CD4-positive, alpha-beta T cell treated with Interleukin-4 for 1 hour (primary cell): ENCODE results near the gene IL12B.
"Not testable (repeated sequence)": the region's sequence is repeated elsewhere in the genome, so short reads cannot be mapped to it uniquely, and the experiment has no call there.

Experiments used
- DNase-seq, 2 donors: peaks; one replicate each; pipeline ENCODE4 v3.0.0-alpha.2; 2020 to 2022

IL12B gene

DNA sequence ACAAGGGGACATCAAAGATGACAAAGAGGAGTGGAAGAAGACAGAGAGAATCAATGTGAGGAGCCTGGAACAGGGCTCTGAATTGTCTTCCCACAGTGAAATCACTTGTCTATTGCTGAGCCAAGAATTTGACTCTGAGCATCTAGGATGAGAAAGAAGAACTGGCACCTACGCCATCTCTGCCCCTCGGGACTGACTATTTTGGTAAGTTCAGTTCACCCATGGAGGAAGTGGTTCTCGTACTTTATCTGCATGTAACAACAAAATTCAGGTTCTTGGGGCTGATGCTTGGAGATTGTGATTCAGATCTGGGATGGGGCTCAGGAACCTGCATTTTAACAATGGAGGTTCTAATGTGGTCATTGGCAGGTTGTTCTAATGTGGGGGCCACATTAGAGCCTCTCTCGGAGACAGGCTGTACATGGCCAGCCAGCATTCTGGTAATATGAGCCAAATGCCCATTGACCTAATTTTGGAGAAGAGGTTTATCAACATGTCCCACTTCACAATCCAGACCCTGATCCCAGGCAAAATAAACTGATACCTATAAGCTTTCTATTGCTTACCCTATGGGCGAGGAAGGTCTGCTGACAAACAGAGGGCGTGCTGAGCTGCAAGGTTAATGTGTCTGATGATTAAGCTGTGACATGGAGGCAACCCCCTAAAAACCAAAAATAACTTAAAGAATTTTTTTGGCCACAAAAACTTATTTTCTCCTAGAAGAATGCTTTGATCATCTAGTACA, 2.7 kb upstream of the IL12B start:
- peak in 1 of 2 donors; percentile 42 for DNase-seq

DNA sequence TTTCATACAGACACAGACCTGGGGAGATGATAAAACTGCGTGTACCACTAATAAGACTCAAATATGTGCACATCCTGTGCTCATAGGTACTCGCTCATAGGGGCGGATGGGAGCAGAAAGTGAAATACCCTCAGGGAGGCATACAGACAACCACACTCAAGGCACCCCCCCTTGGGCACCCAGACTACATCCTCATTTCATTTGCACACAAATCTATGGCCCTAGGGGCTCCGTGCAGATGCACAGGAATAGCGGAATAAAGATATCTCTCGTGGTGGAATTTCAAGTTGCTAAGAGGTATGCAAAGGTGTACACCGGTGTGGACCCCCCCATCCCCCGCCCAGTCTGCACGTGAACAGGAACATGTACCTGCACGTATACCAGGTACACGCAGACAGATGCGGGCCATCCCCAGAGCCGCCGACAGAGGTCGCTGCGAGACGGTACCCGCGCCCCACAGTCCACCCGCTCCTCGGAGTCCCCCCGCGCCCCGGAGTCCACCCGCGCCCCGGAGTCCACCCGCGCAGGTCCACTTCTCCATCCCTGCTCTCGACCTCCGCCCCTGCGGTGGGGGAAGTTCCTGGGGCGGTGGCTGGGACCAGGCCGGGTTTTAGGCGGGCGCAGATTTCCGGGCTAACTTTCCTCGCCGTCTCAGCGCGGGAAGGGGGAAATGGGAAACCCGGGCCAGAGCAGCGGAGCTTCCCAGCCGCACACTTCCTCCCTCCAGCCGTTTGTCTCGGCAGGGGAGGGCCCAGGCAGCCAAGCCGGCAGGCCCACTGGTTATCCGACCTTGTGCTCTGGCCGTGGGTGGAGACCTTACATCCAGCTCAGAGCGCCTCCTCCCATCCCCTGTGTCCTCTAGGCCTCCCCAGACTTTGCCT, 1.0 kb upstream of the IL12B start:
- DNase-seq, result peak; percentile 78 to 81

DNA sequence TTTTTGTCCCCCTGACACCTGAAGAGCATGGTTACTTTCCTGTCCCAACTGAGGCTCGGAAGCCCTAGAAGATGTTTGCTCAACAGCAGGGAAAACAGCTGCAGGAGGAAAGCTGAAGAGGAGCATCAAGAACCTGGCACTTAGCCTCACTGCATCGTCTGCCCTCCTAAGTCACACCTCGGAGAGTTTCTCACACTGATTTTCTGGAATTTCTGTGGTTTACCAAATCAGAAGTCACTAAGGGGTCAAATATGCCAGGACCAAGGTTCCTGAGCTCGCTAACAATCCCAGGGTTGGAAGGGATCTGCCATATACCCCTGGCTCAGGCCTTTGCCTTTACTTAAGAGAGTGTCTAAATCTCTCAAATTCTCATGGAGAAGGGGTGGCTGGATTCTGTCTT, 5.3 kb downstream of the IL12B start:
- no peak for DNase-seq

DNA sequence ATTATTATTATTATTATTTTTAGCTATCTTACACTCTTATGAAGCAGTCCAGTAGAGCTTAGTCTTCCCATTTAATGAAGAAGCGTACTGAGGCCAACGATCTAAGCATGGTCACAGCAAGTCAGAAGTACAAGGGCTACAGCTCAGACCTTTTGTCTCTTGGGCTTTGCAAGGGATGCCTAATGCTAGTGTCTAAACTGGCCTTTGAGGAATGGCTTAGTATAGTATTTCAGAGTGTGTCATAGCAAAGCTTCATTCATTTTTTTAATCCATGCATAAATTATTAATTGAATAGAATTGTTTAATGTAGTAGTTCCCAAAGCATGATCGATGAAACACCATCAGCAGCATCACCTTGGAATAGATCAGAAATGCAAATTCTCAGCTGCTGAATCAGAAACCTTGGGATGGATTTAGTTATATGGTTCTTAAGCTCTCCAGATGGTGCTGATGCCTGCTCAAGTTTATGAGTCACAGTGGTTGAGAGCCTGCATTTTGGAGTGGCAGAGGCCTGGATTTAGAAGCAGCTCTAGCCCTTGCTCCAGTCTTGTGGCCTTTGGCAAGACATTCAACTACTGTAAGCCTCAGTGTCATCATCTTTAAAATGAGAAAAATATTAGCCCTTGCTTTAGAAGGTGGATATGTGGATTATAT, 6.1 kb downstream of the IL12B start:
- DNase-seq, result no peak

DNA sequence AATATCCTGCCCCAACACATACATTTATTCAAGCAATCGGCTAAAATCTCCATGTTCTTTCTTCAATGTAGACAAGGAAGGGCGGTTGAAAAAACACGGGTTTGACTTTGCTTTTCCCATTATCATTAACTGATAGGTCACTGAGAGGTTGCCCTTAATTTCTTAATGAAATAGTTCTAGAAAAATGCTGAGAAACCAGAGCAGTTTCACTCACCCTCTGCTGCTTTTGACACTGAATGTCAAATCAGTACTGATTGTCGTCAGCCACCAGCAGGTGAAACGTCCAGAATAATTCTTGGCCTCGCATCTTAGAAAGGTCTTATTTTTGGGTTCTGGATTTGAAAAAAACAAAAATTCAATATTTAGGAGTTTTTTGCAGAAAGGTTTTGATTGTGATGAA, 8.1 kb downstream of the IL12B start:
- no peak for DNase-seq

DNA sequence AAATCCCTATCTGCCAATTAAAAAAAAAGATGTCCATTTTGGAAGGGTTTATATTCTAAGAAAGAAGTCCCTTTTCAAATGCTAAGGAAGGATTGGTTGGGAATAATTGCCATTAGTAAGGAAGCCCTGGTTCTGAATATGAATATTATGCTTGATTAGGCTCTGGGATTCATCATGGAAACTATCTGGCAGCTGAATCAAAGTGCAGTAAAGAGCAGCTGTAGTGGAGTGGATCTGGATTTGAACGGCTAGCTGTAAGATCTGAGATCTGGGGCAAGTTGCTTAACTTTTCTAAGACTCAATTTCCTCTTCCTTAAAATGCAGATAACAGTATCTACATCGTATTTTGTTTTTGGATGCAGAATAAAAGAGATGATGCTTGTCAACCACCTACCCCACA, 10.5 kb downstream of the IL12B start:
- DNase-seq, result no peak

DNA sequence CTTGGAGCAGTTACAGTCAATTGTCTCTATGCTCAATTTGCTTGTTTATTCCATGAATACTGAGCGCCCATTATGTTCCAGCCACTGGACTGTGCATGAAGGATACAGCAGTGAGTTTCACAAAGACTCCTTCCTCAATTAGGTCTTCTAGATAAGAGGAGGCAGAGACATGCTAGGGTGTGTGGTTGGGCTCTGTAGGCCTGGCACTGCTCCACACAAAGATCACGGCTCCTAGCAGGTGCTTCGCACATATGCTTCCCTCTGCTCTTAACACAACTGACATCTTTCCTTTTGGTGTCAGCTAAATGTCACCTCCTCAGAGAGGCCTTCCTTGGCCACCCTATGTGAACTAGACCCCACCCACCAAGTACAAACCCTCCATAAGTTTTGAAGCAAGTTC, 10.9 kb downstream of the IL12B start:
- DNase-seq, result no peak

DNA sequence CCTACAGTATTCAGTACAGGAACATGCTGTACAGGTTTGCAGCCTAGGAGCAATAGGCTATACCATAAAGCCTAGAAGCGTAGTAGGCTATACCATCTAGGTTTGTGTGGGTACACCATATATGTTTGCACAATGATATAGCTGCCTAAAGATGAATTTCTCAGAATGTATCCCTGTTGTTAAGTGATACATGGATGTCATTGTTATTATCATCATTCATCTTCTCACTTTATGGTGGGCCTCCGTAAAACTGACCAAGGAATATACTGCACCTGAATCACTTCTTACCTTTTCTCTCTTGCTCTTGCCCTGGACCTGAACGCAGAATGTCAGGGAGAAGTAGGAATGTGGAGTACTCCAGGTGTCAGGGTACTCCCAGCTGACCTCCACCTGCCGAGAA, 11.8 kb downstream of the IL12B start:
- DNase-seq, result no peak

DNA sequence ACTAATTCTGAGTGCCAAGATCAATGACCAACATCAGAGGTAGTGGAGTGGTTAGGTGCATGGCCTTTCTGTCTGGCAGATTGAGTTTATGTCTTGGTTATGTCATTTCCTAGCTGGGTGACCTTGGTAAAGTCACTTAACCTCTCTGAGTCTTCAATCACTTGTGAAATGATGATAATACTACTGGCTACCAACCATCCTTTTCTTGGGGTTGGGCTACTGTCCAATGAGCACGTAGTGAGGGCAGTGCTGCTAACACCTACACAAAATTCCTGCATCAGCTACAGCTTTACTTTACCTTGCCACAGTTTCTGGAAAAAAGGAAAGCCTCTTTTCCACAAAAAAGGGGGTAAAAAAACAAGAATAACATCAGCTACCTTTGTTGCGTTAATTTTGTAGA, 12.4 kb downstream of the IL12B start:
- DNase-seq, result no peak

DNA sequence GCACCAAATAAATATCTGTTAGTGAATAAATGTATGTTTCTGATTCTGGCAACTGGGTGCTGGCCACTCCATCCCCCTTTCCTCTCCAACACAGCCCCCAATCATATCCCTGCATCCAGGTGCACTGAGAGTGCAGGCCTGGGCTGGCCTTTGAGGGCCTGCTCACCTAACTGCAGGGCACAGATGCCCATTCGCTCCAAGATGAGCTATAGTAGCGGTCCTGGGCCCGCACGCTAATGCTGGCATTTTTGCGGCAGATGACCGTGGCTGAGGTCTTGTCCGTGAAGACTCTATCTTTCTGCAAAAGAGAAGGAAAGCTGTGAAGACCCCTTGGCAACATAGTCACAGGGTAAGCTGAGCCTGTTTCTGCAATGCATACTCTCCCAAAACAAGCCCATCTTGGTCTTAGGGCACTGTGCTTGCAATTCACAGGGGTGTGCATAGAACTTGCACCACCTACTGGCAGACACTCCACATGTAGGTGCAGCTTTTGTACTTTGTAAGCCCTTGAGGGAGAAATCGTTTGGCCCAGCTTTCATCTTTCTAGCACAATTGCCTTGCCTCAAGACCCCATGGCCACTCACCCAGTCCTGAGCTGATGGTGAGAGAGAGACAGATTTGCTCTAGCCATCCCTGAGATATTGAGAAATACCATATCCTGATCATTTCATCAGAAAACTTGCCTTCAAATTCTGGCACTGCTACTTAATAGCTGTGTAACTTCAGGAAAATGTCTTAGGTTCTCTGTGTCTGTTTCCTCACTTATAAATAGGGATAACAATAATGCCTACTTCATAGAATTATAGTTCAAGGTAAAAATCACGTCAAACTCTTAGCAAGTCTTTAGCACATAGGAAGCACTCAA, 13.5 kb downstream of the IL12B start:
- DNase-seq, result peak; percentile 41 to 52

DNA sequence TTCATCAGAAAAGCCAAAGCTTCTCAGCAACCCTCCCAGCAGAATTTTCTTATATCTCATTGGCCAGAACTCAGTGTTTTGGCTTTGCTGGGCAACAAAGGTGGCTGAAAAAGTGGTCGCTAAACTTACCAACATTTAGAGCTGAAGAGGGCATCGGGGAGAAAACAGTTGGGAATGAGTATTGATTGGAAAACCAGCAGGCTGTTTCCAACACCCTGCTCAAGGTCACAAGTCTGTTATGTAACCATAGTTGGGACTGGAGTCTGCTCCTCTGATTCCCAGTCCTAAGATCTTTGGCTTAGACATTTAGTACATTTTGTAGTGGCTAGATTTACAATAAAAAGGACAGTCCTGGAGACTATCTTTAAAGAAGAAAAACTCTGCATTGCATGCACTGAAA, 17.1 kb downstream of the IL12B start:
- DNase-seq, result no peak

DNA sequence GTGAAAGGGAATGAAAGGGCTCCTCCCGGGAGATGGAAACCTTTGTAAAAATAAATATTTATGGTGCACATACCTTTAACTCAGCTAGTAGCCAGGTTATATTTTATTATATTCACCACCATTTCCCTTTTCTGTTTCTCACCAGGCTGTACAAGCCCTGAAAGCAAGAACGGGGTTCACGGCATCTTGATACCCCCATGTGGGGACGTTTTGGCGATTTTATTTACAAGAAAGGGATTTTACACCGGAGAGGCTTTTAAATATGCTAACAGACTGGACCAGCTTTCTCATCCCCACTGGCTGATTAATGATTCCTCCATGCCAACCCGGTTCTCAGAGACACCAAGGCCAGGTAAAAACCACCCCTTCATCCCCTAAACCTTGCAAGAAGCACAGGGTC, 19.2 kb downstream of the IL12B start:
- no peak for DNase-seq

DNA sequence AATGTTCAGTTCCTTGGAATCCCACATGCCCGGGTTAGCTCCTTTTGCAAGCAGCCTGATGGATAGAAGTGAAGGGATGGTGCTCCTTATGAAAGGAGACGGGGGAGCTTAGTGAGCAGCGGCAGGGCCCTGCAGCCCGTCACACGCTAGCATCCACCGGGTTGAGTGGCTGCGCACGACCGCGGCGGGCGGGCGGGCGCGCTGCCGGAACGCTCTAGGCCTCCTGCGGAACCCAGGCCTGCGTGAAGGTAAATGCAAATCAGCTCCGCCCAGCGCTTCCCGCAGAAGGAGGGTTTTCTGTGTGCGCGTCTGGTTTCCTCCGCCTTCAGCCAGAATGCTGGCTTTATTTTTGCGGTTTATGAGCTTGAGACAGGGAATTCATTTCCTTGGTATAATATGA, 19.8 kb downstream of the IL12B start:
- DNase-seq, result peak; percentile 19 to 29

DNA sequence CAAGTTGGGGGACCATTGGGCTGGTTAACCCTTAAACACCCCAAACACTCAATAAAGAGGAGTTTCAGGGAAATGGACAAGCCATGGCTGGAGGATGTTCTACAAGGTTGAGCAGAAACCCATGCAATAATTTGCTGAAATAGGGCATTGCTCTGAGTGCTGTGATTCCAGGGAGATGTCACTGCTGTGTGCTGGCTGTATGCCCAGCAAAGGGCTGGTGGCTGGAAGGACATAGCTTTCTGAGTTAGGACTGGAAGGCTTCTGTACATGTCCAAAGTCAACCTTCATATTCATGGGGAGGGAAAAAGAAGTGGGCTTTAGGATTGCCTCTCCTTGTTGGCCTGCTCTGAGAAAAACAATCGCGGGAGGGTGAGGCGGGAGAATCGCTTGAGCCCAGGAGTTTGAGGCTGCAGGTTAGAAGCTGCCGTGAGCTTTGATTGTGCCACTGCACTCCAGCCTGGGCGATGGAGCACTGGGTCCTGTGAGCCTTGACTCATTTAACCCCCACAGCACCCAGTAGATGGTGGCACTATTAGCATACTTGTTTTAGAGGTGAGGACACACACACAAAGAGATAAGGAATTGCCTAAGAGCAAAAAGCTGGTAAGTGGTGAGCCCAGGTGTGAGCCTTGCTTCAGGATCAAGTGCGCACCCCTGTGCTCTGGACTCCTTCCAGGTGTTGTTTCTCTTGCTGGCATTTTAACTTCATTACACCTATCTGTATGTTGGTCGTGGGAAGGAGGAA, 20.4 kb downstream of the IL12B start:
- DNase-seq, result no peak

DNA sequence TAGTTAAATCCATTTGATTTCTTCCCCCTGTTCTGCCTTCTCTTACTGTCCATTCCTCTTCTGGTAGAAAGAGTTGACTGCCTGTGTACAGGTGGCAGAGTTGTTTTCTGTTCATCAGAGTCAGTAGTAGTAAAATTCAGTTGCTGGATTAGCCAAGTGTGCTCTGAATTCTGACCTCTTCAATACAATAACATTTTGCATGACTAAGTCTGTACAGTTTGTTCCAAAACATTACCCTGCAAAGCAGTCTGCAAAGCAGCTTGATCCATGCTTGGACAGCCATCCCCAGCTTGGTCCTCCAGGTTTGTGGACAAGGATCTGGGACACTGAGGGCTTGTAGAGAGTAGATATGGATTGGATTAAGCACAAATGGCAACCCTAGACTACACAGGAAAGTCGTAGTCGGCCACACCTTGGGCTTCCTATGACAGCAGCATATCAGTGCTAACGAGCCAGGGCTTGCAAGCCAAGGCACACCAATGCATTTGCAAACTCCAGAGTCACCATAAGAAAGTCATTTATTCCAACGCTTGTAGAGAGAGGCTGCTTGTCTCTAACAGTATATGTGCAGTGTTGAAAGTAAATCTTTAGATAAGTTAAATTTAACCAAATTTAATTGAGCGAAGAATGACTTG, 25.2 kb downstream of the IL12B start:
- DNase-seq, result no peak

DNA sequence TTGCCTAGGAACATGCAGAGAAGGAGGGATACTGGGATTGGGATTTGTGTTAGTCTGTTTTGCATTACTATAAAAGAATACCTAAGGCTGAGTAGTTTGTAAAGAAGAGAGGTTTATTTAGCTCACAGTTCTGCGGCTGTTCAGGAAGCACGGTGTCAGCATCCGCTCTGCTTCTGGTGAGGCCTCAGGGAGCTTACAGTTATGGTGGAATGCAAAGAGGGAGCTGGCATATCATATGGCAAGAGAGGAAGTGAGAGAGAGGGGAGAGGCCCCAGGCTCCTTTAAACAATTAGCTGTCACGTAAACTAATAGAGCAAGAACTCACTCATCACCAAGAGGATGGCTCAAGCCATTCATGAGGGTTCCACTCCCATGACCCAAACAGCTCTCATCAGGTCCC, 27.0 kb downstream of the IL12B start:
- DNase-seq, result no peak

DNA sequence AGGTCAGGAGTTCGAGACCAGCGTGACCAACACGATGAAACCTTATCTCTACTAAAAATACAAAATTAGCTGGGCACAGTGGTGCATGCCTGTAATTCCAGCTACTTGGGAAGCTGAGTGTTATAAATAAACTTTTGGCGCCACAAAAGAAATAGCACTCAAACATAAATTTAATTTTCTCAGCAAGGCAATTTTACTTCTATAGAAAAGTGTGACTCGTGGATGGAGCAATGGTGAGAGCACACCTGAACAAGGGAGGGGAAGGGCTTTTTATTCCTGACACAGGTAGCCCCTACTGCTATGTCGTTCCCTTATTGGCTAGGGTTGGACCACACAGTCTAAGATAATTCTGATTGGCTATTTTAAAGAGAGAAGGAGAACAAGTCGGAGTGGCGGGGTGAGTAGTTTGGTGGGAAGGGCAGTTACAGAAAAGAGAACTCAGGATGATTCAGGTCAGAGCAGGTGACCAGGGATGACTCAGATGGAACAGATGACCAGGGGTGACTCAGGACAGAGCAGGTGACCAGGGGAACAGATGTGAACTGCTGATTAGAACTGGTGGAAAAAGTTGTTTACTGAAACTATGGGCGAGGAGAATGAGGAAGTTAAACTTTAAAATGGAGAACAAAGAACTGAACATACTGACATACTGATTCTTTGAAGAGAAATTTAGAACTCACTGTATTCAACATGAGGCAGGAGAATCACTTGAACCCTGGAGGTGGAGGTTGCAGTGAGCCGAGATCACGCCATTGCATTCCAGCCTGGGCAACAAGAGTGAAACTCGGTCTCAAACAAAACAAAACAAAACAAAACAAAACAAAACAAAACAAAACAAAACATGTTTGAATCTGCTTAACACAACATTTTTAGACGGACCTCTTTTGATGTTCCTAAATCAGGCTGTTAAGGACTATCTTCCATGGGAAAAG, 28.1 kb downstream of the IL12B start:
- DNase-seq, result not testable (repeated sequence)

DNA sequence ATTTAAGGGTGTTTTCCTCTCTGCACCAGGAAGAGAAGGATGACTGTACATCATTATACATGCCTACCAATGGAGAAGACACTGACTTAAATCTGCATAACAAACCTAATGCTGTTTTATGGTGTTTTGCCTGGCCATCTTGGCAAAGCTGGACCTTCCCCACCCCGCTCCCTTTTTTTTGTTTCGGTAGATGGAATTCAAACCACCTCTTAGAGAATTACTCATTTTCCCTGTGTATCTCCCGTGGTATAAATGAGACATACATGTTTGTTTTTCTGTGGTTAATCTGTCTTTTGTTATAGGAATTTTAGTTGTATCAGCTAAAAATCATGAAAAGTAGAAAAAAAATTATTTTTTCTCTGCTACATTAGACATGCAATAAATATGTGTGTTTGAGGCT, 28.8 kb downstream of the IL12B start:
- DNase-seq, result no peak

DNA sequence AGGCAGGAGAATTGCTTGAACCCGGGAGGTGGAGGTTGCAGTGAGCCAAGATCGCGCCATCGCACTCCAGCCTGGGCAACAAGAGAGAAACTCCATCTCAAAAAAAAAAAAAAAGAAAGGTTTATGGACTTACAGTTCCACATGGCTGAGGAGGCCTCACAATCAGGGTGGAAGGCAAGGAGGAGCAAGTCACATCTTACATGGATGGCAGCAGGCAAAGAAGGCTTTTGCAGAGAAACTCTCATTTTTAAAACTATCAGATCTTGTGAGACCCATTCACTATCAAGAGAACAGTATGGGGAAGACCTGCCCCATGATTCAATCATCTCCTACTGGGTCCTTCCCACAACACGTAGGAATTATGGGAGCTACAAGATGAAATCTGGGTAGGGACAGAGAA, 33.0 kb downstream of the IL12B start:
- not testable (repeated sequence) for DNase-seq

DNA sequence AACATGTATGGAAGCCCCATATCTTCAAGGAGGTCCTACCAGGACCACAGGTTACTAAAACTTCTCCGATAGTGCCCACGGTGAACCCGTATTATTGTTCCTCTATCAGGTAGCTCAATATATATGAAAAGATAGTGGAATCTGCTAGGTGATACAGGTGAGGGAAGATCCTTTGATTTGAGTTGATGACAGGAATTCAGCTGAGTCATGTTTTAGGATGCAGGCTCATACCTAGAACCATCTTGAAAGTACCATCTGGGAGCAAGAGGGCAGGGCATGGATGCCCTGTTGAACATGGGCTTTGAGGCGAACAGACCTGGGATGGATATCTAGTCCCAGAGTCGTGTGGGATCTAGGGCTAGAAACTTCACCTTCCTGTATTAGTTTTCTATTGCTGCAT, 35.4 kb downstream of the IL12B start:
- no peak for DNase-seq
